Right forelimb (tissue), 1 donor: ENCODE data around the gene CLDN7.
"Not testable (repeated sequence)": the region's sequence is repeated elsewhere in the genome, so short reads cannot be mapped to it uniquely, and the experiment has no call there.

Experiments used
- DNase-seq: peaks from one replicate; pipeline ENCODE4 v3.0.0-alpha.2; 2018

The CLDN7 gene

GRCh38 chr17:7252176-7253043 is 9.9 kb downstream of the CLDN7 start, which contains the start of gene ELP5:
TSS of gene ELP5 (plus strand) at chr17:7252215. CDS start at chr17:7252551, 336 bp downstream.
- peak; percentile 99 for DNase-seq

- DNase-seq: no peak
Measured at GRCh38 chr17:7251661-7252175, 10.6 kb downstream of the CLDN7 start, which contains the start of gene CTDNEP1. TSS of gene CTDNEP1 (minus strand) at chr17:7251734. CDS start at chr17:7251296, 438 bp downstream.

- no peak for DNase-seq
Measured at GRCh38 chr17:7250695-7251627, 11.3 kb downstream of the CLDN7 start.

GRCh38 chr17:7249830-7250229 is 12.4 kb downstream of the CLDN7 start:
- DNase-seq: no peak

- DNase-seq: no peak
Measured at GRCh38 chr17:7249214-7249613, 13.1 kb downstream of the CLDN7 start.

GRCh38 chr17:7248796-7249195 is 13.5 kb downstream of the CLDN7 start:
- DNase-seq: no peak

- no peak for DNase-seq
Measured at GRCh38 chr17:7246779-7247178, 15.5 kb downstream of the CLDN7 start.

- not testable (repeated sequence) for DNase-seq
Measured at GRCh38 chr17:7243838-7244237, 18.4 kb downstream of the CLDN7 start.

GRCh38 chr17:7243453-7243729 is 18.9 kb downstream of the CLDN7 start:
- DNase-seq: no peak

GRCh38 chr17:7242717-7243452 is 19.4 kb downstream of the CLDN7 start:
- DNase-seq: peak; percentile 98

GRCh38 chr17:7241783-7242716 is 20.2 kb downstream of the CLDN7 start, which contains the start of gene GABARAP:
TSS of gene GABARAP (minus strand) at chr17:7242449. CDS start at chr17:7242330, 119 bp downstream.
- peak; percentile 99 for DNase-seq

- no peak for DNase-seq
Measured at GRCh38 chr17:7241090-7241733, 21.1 kb downstream of the CLDN7 start.

GRCh38 chr17:7240375-7240774 is 21.9 kb downstream of the CLDN7 start:
- no peak for DNase-seq

GRCh38 chr17:7239091-7240027 is 22.9 kb downstream of the CLDN7 start, which contains the start of gene PHF23:
TSS of gene PHF23 (minus strand) at chr17:7239457. CDS start at chr17:7239279, 178 bp downstream.
- peak; percentile 99 for DNase-seq

- peak; percentile 66 for DNase-seq
Measured at GRCh38 chr17:7238420-7239090, 23.7 kb downstream of the CLDN7 start.

- DNase-seq: peak; percentile 85
Measured at GRCh38 chr17:7237761-7238419, 24.4 kb downstream of the CLDN7 start.

- DNase-seq: no peak
Measured at GRCh38 chr17:7237266-7237760, 25.0 kb downstream of the CLDN7 start.

GRCh38 chr17:7236808-7237207 is 25.5 kb downstream of the CLDN7 start:
- no peak for DNase-seq
